Lung (tissue), 12 donors: ENCODE results near the gene CEP250. TPM values are rescaled to one million over a fixed set of nuclear protein-coding genes. Genes with fewer than 3 reads are reported as not detected.

ENCODE experiments used
- ATAC-seq: fragments of 200-7000 bp; cut with Tn5 transposase; one replicate; pipeline ENCODE4 v1.9.1; 2020; ENCODE audit warnings: moderate number of reproducible peaks; ENCODE audit not compliant: insufficient read depth, low FRiP score
- DNase-seq, 3 donors: peaks; one replicate each; pipeline ENCODE4 v3.0.0-alpha.2; 2013 to 2017
- H3K27ac ChIP-seq, 2 donors: one replicate each; pipeline ENCODE4 v1.5.1; 2013; ENCODE audit warnings: mild to moderate bottlenecking in 2 of 2, moderate library complexity in 2 of 2, control low read depth in 1 of 2, inconsistent platforms in 1 of 2, low read depth in 1 of 2, low read length in 1 of 2
- H3K27me3 ChIP-seq, 3 donors: one replicate each; pipeline ENCODE4 v1.5.1; 2013; ENCODE audit warnings: low read length in 2 of 3; ENCODE audit not compliant: control insufficient read depth in 3 of 3, insufficient read depth in 3 of 3
- H3K36me3 ChIP-seq, 4 donors: one replicate each; pipeline ENCODE4 v1.5.1; 2013; ENCODE audit warnings: low read length in 4 of 4, mild to moderate bottlenecking in 1 of 4, moderate library complexity in 1 of 4; ENCODE audit not compliant: control insufficient read depth in 4 of 4, insufficient read depth in 4 of 4
- H3K4me1 ChIP-seq, 5 donors: one replicate each; pipeline ENCODE4 v1.5.1; 2013; ENCODE audit warnings: low read length in 5 of 5, mild to moderate bottlenecking in 2 of 5, moderate library complexity in 1 of 5; ENCODE audit not compliant: control insufficient read depth in 5 of 5, insufficient read depth in 5 of 5
- H3K4me3 ChIP-seq: one replicate; pipeline ENCODE4 v1.5.1; 2013; ENCODE audit warnings: mild to moderate bottlenecking, control low read depth, moderate library complexity
- H3K9ac ChIP-seq, 2 donors: one replicate each; pipeline ENCODE4 v1.5.1; 2013; ENCODE audit warnings: low read length in 2 of 2, control low read depth in 1 of 2; ENCODE audit not compliant: insufficient read depth in 1 of 2
- H3K9me3 ChIP-seq, 4 donors: one replicate each; pipeline ENCODE4 v1.5.1; 2013; ENCODE audit warnings: low read length in 3 of 4, mild to moderate bottlenecking in 1 of 4, moderate library complexity in 1 of 4; ENCODE audit not compliant: control insufficient read depth in 4 of 4, insufficient read depth in 3 of 4
- CTCF ChIP-seq: IDR thresholded peaks from 2 replicates; pipeline ENCODE4 v1.5.1; 2012; ENCODE audit warnings: mild to moderate bottlenecking; ENCODE audit errors: control extremely low read depth, extremely low read depth
- WGBS, 2 donors: extraction: QIAGEN DNeasy Blood & Tissue Kit; methylation state at CpG; one replicate each; pipeline ENCODE4 v1.1.7; 2013; 5-methylcytosine and 5-hydroxymethylcytosine counted together
- polyA plus RNA-seq, 2 donors: library from polyadenylated mRNA; stranded (reverse); fragments of 200-250 nt; gene quantifications; one replicate each; pipeline ENCODE4 v1.2.1, GENCODE V29; 2013
- total RNA-seq, 2 donors: library from RNA; depleted of rRNA in 1 of 2; stranded (reverse); fragments of >200 nt in 1 of 2; gene quantifications; one replicate each; pipeline ENCODE4 v1.2.1, GENCODE V29; 2014 to 2021
- donor health status: control.
- donor health status: control.
- donor health status: Bipolar disorder and iron deficiency.
- donor health status: healthy.
- donor health status: DM: yes; HTN: yes; CAD: no.

Gene CEP250
- total and polyA plus RNA-seq, 4 donors = 8.7 to 34.5 (median 19.7) TPM

GRCh38 chr20:35562541-35563110, 107.2 kb downstream of the CEP250 start:
- DNase-seq (no peak), ATAC-seq (no peak)
- Histone ChIP-seq H3K9ac (no peak overlapping the region), H3K27ac (no peak overlapping the region), H3K4me1 (peaks cover 0 to 8% (median 0%) of the 10 kb centered on the region in 5 donors), H3K36me3 (peaks cover 0 to 10% (median 0%) of the 10 kb centered on the region in 4 donors), H3K4me3 (no peak overlapping the region), H3K9me3 (no peaks in the 10 kb centered on the region), H3K27me3 (no peaks in the 10 kb centered on the region)
- TF ChIP-seq CTCF = no peak
- 79 to 88% methylated on average over 8 to 10 of the region's 10 CpGs for WGBS, 2 donors

GRCh38 chr20:35563834-35564233, 108.4 kb downstream of the CEP250 start:
- no peak overlapping the region for H3K9ac ChIP-seq
- H3K9me3 ChIP-seq = no peaks in the 10 kb centered on the region
- WGBS, 2 donors = 89 to 94% methylated on average over 10 of the region's 10 CpGs
- ATAC-seq = no peak
- H3K4me3 ChIP-seq = no peak overlapping the region
- no peaks in the 10 kb centered on the region for H3K27me3 ChIP-seq
- no peak for DNase-seq
- H3K27ac ChIP-seq = no peak overlapping the region
- no peak for TF ChIP-seq CTCF
- peaks cover 0 to 8% (median 0%) of the 10 kb centered on the region in 5 donors for H3K4me1 ChIP-seq
- peaks cover 0 to 3% (median 0%) of the 10 kb centered on the region in 4 donors for H3K36me3 ChIP-seq

- Histone ChIP-seq H3K36me3 (no peaks in the 10 kb centered on the region), H3K27ac (no peak overlapping the region), H3K4me1 (peaks cover 0 to 4% (median 0%) of the 10 kb centered on the region in 5 donors), H3K27me3 (no peaks in the 10 kb centered on the region), H3K9me3 (no peaks in the 10 kb centered on the region), H3K9ac (no peak overlapping the region), H3K4me3 (no peak overlapping the region)
- WGBS, 2 donors = 91 to 97% methylated on average over 7 of the region's 7 CpGs
- no peak for ATAC-seq
- no peak for DNase-seq
- TF ChIP-seq CTCF = no peak
Observed at GRCh38 chr20:35564905-35565304, 109.5 kb downstream of the CEP250 start.

GRCh38 chr20:35568645-35569044, 113.2 kb downstream of the CEP250 start:
- Histone ChIP-seq H3K36me3 (no peaks in the 10 kb centered on the region), H3K9me3 (peaks cover 0 to 4% (median 0%) of the 10 kb centered on the region in 4 donors), H3K27me3 (no peaks in the 10 kb centered on the region), H3K27ac (no peak overlapping the region), H3K4me1 (no peaks in the 10 kb centered on the region), H3K9ac (no peak overlapping the region), H3K4me3 (no peak overlapping the region)
- WGBS, 2 donors = 14 to 17% methylated on average over 2 of the region's 2 CpGs
- ATAC-seq (no peak), DNase-seq (peak in 1 of 3 donors; percentile 9)
- no peak for TF ChIP-seq CTCF
